ENCODE measurements around the gene BOLA3.
"Not testable (repeated sequence)": the region's sequence is repeated elsewhere in the genome, so short reads cannot be mapped to it uniquely, and the experiment has no call there.

The BOLA3 gene

GRCh38 chr2:74093426-74093825 lies 54.3 kb downstream of the BOLA3 start:
- Mint-ChIP-seq H3K9me3 (no peaks in the 10 kb centered on the region), H3K27ac (no peak overlapping the region), H3K4me3 (no peak overlapping the region), H3K36me3 (ENCODE audit: low read depth) (peaks cover 59% of the 10 kb centered on the region), H3K27me3 (ENCODE audit: low read depth) (no peaks in the 10 kb centered on the region), H3K4me1 (no peaks in the 10 kb centered on the region)
- TF ChIP-seq, protein P1, sequence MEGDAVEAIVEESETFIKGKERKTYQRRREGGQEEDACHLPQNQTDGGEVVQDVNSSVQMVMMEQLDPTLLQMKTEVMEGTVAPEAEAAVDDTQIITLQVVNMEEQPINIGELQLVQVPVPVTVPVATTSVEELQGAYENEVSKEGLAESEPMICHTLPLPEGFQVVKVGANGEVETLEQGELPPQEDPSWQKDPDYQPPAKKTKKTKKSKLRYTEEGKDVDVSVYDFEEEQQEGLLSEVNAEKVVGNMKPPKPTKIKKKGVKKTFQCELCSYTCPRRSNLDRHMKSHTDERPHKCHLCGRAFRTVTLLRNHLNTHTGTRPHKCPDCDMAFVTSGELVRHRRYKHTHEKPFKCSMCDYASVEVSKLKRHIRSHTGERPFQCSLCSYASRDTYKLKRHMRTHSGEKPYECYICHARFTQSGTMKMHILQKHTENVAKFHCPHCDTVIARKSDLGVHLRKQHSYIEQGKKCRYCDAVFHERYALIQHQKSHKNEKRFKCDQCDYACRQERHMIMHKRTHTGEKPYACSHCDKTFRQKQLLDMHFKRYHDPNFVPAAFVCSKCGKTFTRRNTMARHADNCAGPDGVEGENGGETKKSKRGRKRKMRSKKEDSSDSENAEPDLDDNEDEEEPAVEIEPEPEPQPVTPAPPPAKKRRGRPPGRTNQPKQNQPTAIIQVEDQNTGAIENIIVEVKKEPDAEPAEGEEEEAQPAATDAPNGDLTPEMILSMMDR (IDR thresholded peaks at IDR 0.05; ENCODE audit: unreplicated experiment in 3 of 3), result no peak

DNA sequence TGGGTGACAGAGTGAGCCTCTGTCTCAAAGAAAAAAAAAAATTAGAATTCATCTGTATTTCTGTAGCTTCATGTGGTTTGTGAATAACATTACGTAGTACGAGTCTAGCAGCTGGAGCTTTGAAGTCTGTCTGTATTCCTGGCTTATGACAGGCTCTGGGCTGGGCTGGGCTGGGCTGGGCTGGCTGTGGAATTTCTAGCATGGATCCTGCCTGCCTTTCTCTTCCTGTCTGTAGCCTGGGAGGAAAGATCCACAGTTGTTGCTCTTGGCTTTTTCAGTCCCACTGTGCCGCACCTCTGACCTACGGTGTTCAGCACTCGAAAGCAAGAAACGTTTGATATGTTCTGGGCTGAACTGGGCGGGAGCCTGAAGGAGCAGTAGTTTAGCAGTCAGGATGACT lies 55.4 kb downstream of the BOLA3 start:
- no peak overlapping the region for H3K4me3 Mint-ChIP-seq
- peaks cover 56% of the 10 kb centered on the region for H3K36me3 Mint-ChIP-seq (ENCODE audit: low read depth)
- H3K4me1 Mint-ChIP-seq, result no peaks in the 10 kb centered on the region
- H3K9me3 Mint-ChIP-seq, result no peaks in the 10 kb centered on the region
- no peak overlapping the region for H3K27ac Mint-ChIP-seq
- H3K27me3 Mint-ChIP-seq (ENCODE audit: low read depth), result no peaks in the 10 kb centered on the region
- TF ChIP-seq, protein P1 (IDR thresholded peaks at IDR 0.05; ENCODE audit: unreplicated experiment in 3 of 3), result no peak

GRCh38 chr2:74091391-74091790 lies 56.3 kb downstream of the BOLA3 start:
- peaks cover 58% of the 10 kb centered on the region for H3K36me3 Mint-ChIP-seq (ENCODE audit: low read depth)
- H3K27ac Mint-ChIP-seq, result no peak overlapping the region
- no peaks in the 10 kb centered on the region for H3K27me3 Mint-ChIP-seq (ENCODE audit: low read depth)
- H3K9me3 Mint-ChIP-seq, result no peaks in the 10 kb centered on the region
- H3K4me1 Mint-ChIP-seq, result no peaks in the 10 kb centered on the region
- TF ChIP-seq, protein P1 (IDR thresholded peaks at IDR 0.05; ENCODE audit: unreplicated experiment in 3 of 3), result no peak
- no peak overlapping the region for H3K4me3 Mint-ChIP-seq

GRCh38 chr2:74089816-74090745 lies 57.6 kb downstream of the BOLA3 start:
- peaks cover 63% of the 10 kb centered on the region for H3K36me3 Mint-ChIP-seq (ENCODE audit: low read depth)
- TF ChIP-seq, protein P1 (IDR thresholded peaks at IDR 0.05; ENCODE audit: unreplicated experiment in 3 of 3), result no peak
- H3K27ac Mint-ChIP-seq, result no peak overlapping the region
- H3K4me3 Mint-ChIP-seq, result no peak overlapping the region
- no peaks in the 10 kb centered on the region for H3K27me3 Mint-ChIP-seq (ENCODE audit: low read depth)
- H3K4me1 Mint-ChIP-seq, result no peaks in the 10 kb centered on the region
- H3K9me3 Mint-ChIP-seq, result no peaks in the 10 kb centered on the region

GRCh38 chr2:74088676-74089075 lies 59.0 kb downstream of the BOLA3 start:
- H3K4me1 Mint-ChIP-seq; H3K4me3 Mint-ChIP-seq; H3K27ac Mint-ChIP-seq; H3K27me3 Mint-ChIP-seq (ENCODE audit: low read depth); H3K9me3 Mint-ChIP-seq: not testable (repeated sequence)
- peaks cover 59% of the 10 kb centered on the region for H3K36me3 Mint-ChIP-seq (ENCODE audit: low read depth)

DNA sequence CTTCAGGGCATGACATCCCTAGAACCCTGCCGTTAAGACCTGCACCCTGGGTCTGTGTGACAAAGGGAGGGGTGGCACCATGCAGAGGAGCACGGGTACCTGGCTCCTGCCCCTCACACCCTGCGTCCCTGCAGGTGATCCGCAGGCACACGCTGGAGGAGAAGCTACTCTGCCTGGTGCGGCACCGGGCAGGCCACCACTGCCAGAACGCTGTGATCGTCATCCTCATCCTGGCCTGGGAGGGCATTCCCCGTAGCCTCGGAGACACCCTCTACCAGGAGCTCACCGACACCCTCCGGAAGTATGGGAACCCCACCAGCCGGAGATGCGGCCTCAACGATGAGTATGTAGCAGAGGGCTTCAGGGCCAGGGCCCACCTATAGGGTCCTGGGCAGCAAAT lies 60.0 kb downstream of the BOLA3 start:
- Mint-ChIP-seq H3K9me3 (no peaks in the 10 kb centered on the region), H3K27ac (no peak overlapping the region), H3K36me3 (ENCODE audit: low read depth) (peaks cover 67% of the 10 kb centered on the region), H3K27me3 (ENCODE audit: low read depth) (no peaks in the 10 kb centered on the region), H3K4me3 (no peak overlapping the region), H3K4me1 (no peaks in the 10 kb centered on the region)
- TF ChIP-seq, protein P1 (IDR thresholded peaks at IDR 0.05; ENCODE audit: unreplicated experiment in 3 of 3), result no peak

Measured in nephron (organoid).